HG02763 (cell line): ENCODE data around the gene ZWINT.

Experiments
- ATAC-seq: cut with Tn5 transposase; IDR thresholded peaks from one replicate; pipeline ENCODE4 v1.9.1; 2021; ENCODE audit warnings: mild to moderate bottlenecking, moderate library complexity; ENCODE audit not compliant: unreplicated experiment

ZWINT gene

DNA sequence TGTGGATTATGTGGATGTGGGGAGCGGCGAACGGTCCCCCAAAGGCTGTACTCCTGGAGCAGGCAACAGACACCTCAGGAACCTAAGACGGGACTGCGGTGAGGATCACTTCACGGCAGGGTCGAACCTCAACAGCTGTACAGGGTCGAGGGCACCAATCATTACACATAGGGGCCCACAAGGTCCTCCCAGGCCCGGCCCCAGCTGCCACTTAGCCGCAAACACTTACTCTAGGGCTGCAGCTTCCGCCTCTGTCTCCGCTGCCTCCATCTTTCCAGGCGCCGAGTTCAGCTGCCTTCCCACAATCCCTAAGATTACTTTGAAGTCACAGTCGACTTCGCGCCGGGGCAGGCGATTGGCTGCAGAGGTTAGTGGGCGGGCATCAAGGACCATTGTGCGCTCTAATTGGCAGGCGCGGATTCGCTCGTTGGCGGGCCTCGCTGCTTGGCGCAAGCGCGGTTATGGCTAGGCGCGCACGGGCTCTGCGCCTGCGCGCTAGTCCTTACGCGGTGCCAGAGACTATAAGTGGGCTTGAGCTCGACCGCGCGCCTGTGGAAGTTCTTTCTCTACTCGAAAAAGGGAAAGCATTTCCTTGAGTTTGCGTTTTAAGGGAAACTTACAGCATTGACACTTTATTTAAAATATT is at the start of gene ZWINT:
TSS of gene ZWINT (minus strand) at position 293 of the 646 bp plus-strand sequence. CDS start at position 270, 23 bp downstream.
- ATAC-seq: peak; percentile 99

DNA sequence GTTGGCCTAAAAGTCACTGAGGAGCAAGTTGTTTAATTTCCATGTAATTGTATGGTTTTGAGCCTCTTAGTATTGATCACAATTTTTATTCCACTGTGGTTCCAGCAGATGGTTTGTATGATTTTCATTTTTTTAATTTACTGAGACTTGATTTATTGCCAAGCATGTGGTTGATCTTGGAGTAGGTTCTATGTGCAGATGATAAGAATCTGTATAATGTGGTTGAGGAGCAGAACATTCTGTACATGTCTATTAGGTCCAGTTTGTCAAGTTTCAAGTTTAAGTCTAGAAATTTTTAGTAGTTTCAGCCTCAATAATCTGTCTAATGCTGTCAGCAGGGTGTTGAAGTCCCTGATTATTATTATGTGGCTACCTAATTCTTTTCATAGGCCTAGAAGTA is 22.7 kb upstream of the ZWINT start:
- ATAC-seq: no peak

GRCh38 chr10:56370217-56371113 is 9.4 kb upstream of the ZWINT start:
- ATAC-seq: no peak

GRCh38 chr10:56360583-56360966 is 484 bp downstream of the ZWINT start:
- no peak for ATAC-seq

GRCh38 chr10:56359837-56360236 is 1.2 kb downstream of the ZWINT start:
- ATAC-seq: no peak

- no peak for ATAC-seq
Measured at GRCh38 chr10:56357018-56357417, 4.0 kb downstream of the ZWINT start.

GRCh38 chr10:56351909-56352630 is 9.0 kb downstream of the ZWINT start:
- ATAC-seq: no peak

DNA sequence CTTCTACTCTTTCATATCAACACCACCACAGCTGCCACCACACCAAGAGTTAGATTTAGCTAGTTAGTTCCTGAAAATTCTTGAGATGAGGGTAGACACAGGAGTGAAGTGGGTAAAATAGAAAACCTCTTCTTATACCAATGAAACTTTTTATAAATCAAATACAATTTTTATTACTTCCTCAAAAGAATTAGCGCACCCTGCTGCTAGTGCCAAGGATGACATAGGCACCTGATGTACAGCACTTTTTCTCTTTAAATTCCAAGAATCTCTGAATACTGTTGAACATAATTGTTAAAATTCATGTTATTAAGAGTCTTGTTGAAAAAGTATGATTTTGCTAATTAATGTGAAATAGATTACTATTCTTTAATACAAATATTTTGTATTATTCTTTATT is 11.4 kb downstream of the ZWINT start:
- no peak for ATAC-seq

- ATAC-seq: no peak
Measured at GRCh38 chr10:56348101-56348500, 13.0 kb downstream of the ZWINT start.

GRCh38 chr10:56346845-56347415 is 14.1 kb downstream of the ZWINT start:
- no peak for ATAC-seq

DNA sequence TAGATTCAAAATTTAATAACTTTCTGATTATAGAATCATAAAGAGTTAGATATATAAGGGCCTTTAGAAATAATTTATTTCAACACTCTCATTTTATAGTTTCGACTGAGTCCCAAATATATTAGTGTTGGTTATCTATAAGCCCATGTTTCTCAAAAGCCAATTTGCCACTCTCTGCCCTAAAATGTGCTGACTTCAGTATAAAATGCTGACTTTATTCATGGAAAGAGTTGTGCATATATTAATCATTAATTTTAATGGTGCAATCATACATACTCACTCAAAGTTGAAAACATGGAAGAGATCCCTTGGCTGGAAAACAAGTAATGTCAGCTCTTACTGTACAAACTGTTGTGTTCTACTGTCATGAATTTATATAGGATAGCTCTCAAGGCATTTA is 19.4 kb downstream of the ZWINT start:
- no peak for ATAC-seq

DNA sequence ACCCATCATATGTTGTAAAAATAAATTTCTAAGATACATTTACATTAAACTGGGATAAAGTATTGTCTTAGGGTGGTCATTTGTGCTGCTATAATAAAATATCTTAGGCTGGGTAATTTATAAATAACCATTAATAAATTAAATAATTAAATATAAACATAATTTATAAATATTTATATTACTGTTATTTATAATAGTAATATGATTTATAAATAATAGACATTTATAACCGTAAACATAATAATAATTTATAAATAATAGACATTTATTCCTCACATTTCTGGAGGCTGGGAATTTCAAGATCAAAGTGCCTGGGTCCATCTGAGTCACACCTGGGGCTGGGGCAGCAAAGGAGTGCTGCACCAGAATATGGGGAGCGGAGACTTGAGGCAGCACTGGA is 31.1 kb downstream of the ZWINT start:
- ATAC-seq: no peak

DNA sequence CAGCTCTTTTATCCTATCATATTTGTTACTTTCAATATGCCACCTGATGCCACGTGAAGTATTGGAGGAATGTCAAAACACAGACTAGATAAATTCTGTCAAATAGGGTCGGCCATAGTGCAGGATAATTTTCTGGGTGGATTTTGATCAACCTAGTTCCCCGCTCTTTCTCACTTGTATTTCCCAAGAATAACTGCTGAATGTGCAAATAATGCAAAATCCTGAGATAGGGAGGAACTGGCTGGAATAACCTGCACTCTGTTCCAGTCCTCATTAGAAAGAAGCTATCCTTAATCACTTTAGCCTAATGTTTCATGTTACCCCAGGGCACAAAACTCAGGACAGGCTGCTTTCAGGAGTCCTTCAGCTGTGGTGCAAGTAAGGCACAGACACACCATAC is 33.9 kb downstream of the ZWINT start:
- no peak for ATAC-seq

DNA sequence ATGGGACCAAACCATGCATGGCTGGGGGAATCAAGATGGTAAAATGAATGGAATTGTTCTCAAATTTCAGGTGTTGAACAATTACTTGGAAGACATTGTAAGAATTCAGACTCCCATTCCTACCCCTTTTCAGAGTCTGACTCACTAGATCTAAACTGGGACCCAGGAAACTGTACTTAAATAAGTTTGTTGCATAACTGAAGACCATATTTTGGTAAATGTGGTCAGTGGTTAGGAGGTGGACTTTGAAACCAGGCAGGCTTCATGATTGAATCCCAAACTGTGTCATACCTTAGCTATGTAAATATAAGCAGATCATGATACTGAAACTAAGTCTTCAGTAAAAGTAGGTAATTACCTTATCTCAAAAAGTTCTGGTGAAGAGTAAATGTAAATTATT is 41.7 kb downstream of the ZWINT start:
- ATAC-seq: peak; percentile 95

GRCh38 chr10:56318816-56319215 is 42.2 kb downstream of the ZWINT start:
- ATAC-seq: peak; percentile 27

DNA sequence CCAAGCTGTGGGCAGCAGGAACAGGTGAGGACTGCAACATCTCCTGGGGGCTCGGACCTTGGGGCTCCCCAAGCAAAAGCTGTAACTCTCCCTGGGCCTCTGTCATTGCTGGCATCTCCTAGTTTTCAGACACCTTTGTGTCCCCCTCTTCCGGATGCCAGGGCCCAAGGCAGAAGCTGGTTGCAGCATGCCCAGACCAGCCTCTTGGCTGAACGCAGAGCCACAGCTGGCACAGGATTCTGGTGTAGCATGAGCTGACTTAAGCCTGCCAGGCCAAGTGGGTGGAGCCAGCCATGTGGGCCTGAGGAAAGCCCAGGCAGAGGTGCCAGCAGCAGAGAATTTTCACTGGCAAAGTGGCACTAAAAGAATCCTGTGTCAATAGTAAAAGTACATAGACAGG is 43.5 kb downstream of the ZWINT start:
- ATAC-seq: no peak

GRCh38 chr10:56316603-56317002 is 44.5 kb downstream of the ZWINT start:
- no peak for ATAC-seq
